Naive thymus-derived CD4-positive, alpha-beta T cell (primary cell): ENCODE results near the gene KIAA0319L. TPM values are rescaled to one million over a fixed set of nuclear protein-coding genes. Genes with fewer than 3 reads are reported as not detected.

Source experiments
- ATAC-seq: fragments of 150-1000 bp; cut with Tn5 transposase; 2 replicates; pipeline ENCODE4 v1.10.0; 2021; ENCODE audit warnings: mild to moderate bottlenecking, moderate library complexity
- CTCF ChIA-PET: fragments of 350-600 bp; sonication (Branson Sonifier 250); formaldehyde crosslinking; loops from one replicate; lab custom pipeline; 2021; ENCODE audit warnings: antibody characterized with exemption; lab: Charles Lee
- POLR2A ChIA-PET: fragments of 350-600 bp; sonication (Branson Sonifier 250); formaldehyde crosslinking; loops from one replicate; lab custom pipeline; 2021; ENCODE audit warnings: antibody characterized with exemption, inconsistent platforms; lab: Charles Lee
- DNase-seq, 9 donors: peaks; one replicate each; pipeline versions ENCODE4 v3.0.0 to v3.0.0-alpha.2; 2020 to 2022; ENCODE audit warnings: mixed read lengths in 1 of 9
- H3K27ac ChIP-seq: one replicate; pipeline ENCODE4 v1.7.0; 2013; ENCODE audit warnings: mild to moderate bottlenecking, low read depth, low read length, moderate library complexity
- H3K27me3 ChIP-seq, 2 donors: one replicate each; pipeline ENCODE4 v1.7.0; 2013; ENCODE audit warnings: low read length in 2 of 2, mild to moderate bottlenecking in 2 of 2, moderate library complexity in 2 of 2; ENCODE audit not compliant: control insufficient read depth in 2 of 2, insufficient read depth in 2 of 2
- H3K36me3 ChIP-seq, 3 experiments: 1 replicate in 2 of 3; 2 replicates in 1 of 3; pipeline ENCODE4 v1.7.0; 2013; ENCODE audit warnings: low read length in 3 of 3, mild to moderate bottlenecking in 3 of 3, moderate library complexity in 1 of 3; ENCODE audit not compliant: insufficient read depth in 3 of 3, control insufficient read depth in 2 of 3
- H3K4me1 ChIP-seq, 2 donors: one replicate each; pipeline ENCODE4 v1.7.0; 2013; ENCODE audit warnings: low read length in 2 of 2, mild to moderate bottlenecking in 2 of 2, moderate library complexity in 1 of 2; ENCODE audit not compliant: control insufficient read depth in 2 of 2, insufficient read depth in 2 of 2
- H3K4me3 ChIP-seq: 2 replicates; pipeline ENCODE4 v1.7.0; 2013; ENCODE audit warnings: mild to moderate bottlenecking, low read length
- H3K9me3 ChIP-seq, 3 experiments: 1 replicate in 2 of 3; 2 replicates in 1 of 3; pipeline ENCODE4 v1.7.0; 2013; ENCODE audit warnings: low read length in 3 of 3; ENCODE audit not compliant: control insufficient read depth in 2 of 3
- H3K27ac Mint-ChIP-seq, 9 donors: one replicate each; pipeline ENCODE4 v1.8.0; 2020 to 2022; ENCODE audit warnings: mixed read lengths in 9 of 9, mild to moderate bottlenecking in 8 of 9, moderate library complexity in 5 of 9, inconsistent platforms in 2 of 9
- H3K27me3 Mint-ChIP-seq, 5 donors: one replicate each; pipeline ENCODE4 v1.8.0; 2021 to 2022; ENCODE audit warnings: mixed read lengths in 5 of 5, mild to moderate bottlenecking in 1 of 5
- H3K36me3 Mint-ChIP-seq, 5 donors: one replicate each; pipeline ENCODE4 v1.8.0; 2020 to 2022; ENCODE audit warnings: mixed read lengths in 5 of 5, mild to moderate bottlenecking in 3 of 5, inconsistent platforms in 1 of 5
- H3K4me1 Mint-ChIP-seq, 7 donors: one replicate each; pipeline ENCODE4 v1.8.0; 2020 to 2022; ENCODE audit warnings: mixed read lengths in 7 of 7, mild to moderate bottlenecking in 3 of 7, inconsistent platforms in 1 of 7
- H3K4me3 Mint-ChIP-seq, 10 donors: one replicate each; pipeline ENCODE4 v1.8.0; 2020 to 2022; ENCODE audit warnings: mild to moderate bottlenecking in 10 of 10, mixed read lengths in 10 of 10, moderate library complexity in 6 of 10, inconsistent platforms in 2 of 10
- H3K9me3 Mint-ChIP-seq, 11 donors: one replicate each; pipeline ENCODE4 v1.8.0; 2020 to 2022; ENCODE audit warnings: mixed read lengths in 11 of 11, mild to moderate bottlenecking in 4 of 11, inconsistent platforms in 1 of 11, moderate library complexity in 1 of 11
- intact Hi-C, 2 donors: fragments of 100-400 bp; cut with micrococcal nuclease; formaldehyde crosslinking; loops; one replicate each; pipeline ENCODE4 v1.15.1; 2023
- polyA plus RNA-seq, 2 donors: library from polyadenylated mRNA; unstranded; fragments of 300-500 nt; fragmentation: Illumina TruSeq; gene quantifications; one replicate each; pipeline ENCODE4 v1.2.3, GENCODE V29; 2021
- total RNA-seq, 6 experiments: library from RNA in 5 of 6; stranded (reverse) in 5 of 6; gene quantifications; 1 replicate in 5 of 6; 2 replicates in 1 of 6; pipeline ENCODE4 v1.2.3 and lab custom pipeline; 2021 to 2026

KIAA0319L gene
- total and polyA plus RNA-seq, 7 experiments from 2014 or later: 22.2 to 79.7 (median 63.5) TPM

- Histone ChIP-seq H3K27me3 (no peaks in the 10 kb centered on the region), H3K36me3 (peaks cover 14 to 42% (median 14%) of the 10 kb centered on the region in 3 experiments), H3K4me1 (peaks cover 15 to 19% of the 10 kb centered on the region in 2 donors), H3K4me3 (no peak overlapping the region), H3K27ac (peak overlapping the region; percentile 34), H3K9me3 (no peaks in the 10 kb centered on the region)
- Mint-ChIP-seq H3K4me3 (peak overlapping the region in 8 of 10 donors; percentile 7 to 64 (median 52)), H3K4me1 (peaks cover 24 to 38% (median 31%) of the 10 kb centered on the region in 7 donors), H3K9me3 (no peaks in the 10 kb centered on the region), H3K36me3 (peaks cover 3 to 39% (median 22%) of the 10 kb centered on the region in 5 donors), H3K27ac (peak overlapping the region; percentile 51 to 90 (median 78)), H3K27me3 (no peaks in the 10 kb centered on the region)
- ATAC-seq (peak; percentile 37), DNase-seq (peak in 4 of 9 donors; percentile 9 to 18 (median 12))
- intact Hi-C loops: loop anchor here (5.0 kb wide), 3 partner anchors 260 to 320 kb away; partner anchors contain the start of genes C1orf216 (in 1 of the 2) and SFPQ (in 1 of the 2)
- ChIA-PET CTCF (interaction anchor here (0.6 to 7.0 kb wide), 24 partner anchors 9 to 492 kb away, joined by 3 to 97 read pairs (median 6); partner anchors contain the start of genes KIAA0319L and NCDN), POLR2A (interaction anchor here (0.6 to 3.3 kb wide), 11 partner anchors 31 to 317 kb away, joined by 3 to 21 read pairs (median 3); partner anchors contain the start of genes CLSPN, KIAA0319L and NCDN)
Measured at GRCh38 chr1:35452106-35452774, 105.0 kb downstream of the KIAA0319L start.

- H3K27ac ChIP-seq: peak overlapping the region; percentile 34
- H3K27me3 ChIP-seq: no peaks in the 10 kb centered on the region
- peak overlapping the region in 9 of 10 donors; percentile 14 to 86 (median 55) for H3K4me3 Mint-ChIP-seq
- ATAC-seq (peak; percentile 89), DNase-seq (peak; percentile 44 to 79 (median 68))
- peaks cover 24 to 38% (median 31%) of the 10 kb centered on the region in 7 donors for H3K4me1 Mint-ChIP-seq
- H3K27me3 Mint-ChIP-seq: no peaks in the 10 kb centered on the region
- intact Hi-C loops: loop anchor here (1.0 to 5.0 kb wide), 10 partner anchors 56 to 323 kb away; partner anchors contain the start of genes C1orf216 (in 1 of the 2) and SFPQ (in 1 of the 2)
- peaks cover 3 to 39% (median 22%) of the 10 kb centered on the region in 5 donors for H3K36me3 Mint-ChIP-seq
- no peaks in the 10 kb centered on the region for H3K9me3 ChIP-seq
- peaks cover 12 to 19% of the 10 kb centered on the region in 2 donors for H3K4me1 ChIP-seq
- CTCF ChIA-PET: interaction anchor here (0.6 to 7.0 kb wide), 32 partner anchors 8 to 506 kb away, joined by 3 to 97 read pairs (median 5); partner anchors contain the start of genes KIAA0319L and NCDN
- peaks cover 14 to 44% (median 22%) of the 10 kb centered on the region in 3 experiments for H3K36me3 ChIP-seq
- POLR2A ChIA-PET: interaction anchor here (0.6 to 3.3 kb wide), 11 partner anchors 32 to 318 kb away, joined by 3 to 21 read pairs (median 5); partner anchors contain the start of genes CLSPN, KIAA0319L and NCDN
- peak overlapping the region; percentile 31 to 94 (median 77) for H3K27ac Mint-ChIP-seq
- H3K9me3 Mint-ChIP-seq: no peaks in the 10 kb centered on the region
- H3K4me3 ChIP-seq: no peak overlapping the region
Measured at GRCh38 chr1:35451125-35451528, 106.1 kb downstream of the KIAA0319L start.

- CTCF ChIA-PET: interaction anchor here (0.7 to 7.0 kb wide), 11 partner anchors 9 to 326 kb away, joined by 3 to 97 read pairs (median 6); no protein-coding TSS in a partner anchor
- H3K36me3 ChIP-seq: peaks cover 17 to 46% (median 22%) of the 10 kb centered on the region in 3 experiments
- H3K4me1 ChIP-seq: peaks cover 12 to 19% of the 10 kb centered on the region in 2 donors
- no peak for DNase-seq
- peak overlapping the region in 2 of 9 donors; percentile 30 to 42 for H3K27ac Mint-ChIP-seq
- H3K9me3 Mint-ChIP-seq: no peaks in the 10 kb centered on the region
- no peaks in the 10 kb centered on the region for H3K9me3 ChIP-seq
- H3K27me3 ChIP-seq: no peaks in the 10 kb centered on the region
- H3K4me1 Mint-ChIP-seq: peaks cover 24 to 39% (median 32%) of the 10 kb centered on the region in 7 donors
- no peak overlapping the region for H3K4me3 ChIP-seq
- POLR2A ChIA-PET: interaction anchor here (0.9 to 3.2 kb wide), 4 partner anchors 88 to 115 kb away, joined by 3 to 9 read pairs (median 4); no protein-coding TSS in a partner anchor
- no peak for ATAC-seq
- no peaks in the 10 kb centered on the region for H3K27me3 Mint-ChIP-seq
- no peak overlapping the region for H3K27ac ChIP-seq
- peaks cover 3 to 35% (median 12%) of the 10 kb centered on the region in 5 donors for H3K36me3 Mint-ChIP-seq
- no peak overlapping the region for H3K4me3 Mint-ChIP-seq
- intact Hi-C loops: loop anchor here (2.0 to 5.0 kb wide), 5 partner anchors 57 to 323 kb away; partner anchors contain the start of genes C1orf216 (in 1 of the 2) and SFPQ (in 1 of the 2)
Measured at GRCh38 chr1:35449334-35450008, 107.7 kb downstream of the KIAA0319L start.

GRCh38 chr1:35448344-35448801, 108.8 kb downstream of the KIAA0319L start:
- CTCF ChIA-PET: interaction anchor here (0.6 to 7.0 kb wide), 4 partner anchors 97 to 321 kb away, joined by 3 to 97 read pairs (median 27); partner anchors contain the start of gene CLSPN
- Histone ChIP-seq H3K4me3 (no peak overlapping the region), H3K27me3 (no peaks in the 10 kb centered on the region), H3K36me3 (peaks cover 17 to 47% (median 28%) of the 10 kb centered on the region in 3 experiments), H3K9me3 (no peaks in the 10 kb centered on the region), H3K27ac (no peak overlapping the region), H3K4me1 (peaks cover 12 to 19% of the 10 kb centered on the region in 2 donors)
- H3K4me3 Mint-ChIP-seq: no peak overlapping the region
- no peaks in the 10 kb centered on the region for H3K9me3 Mint-ChIP-seq
- ATAC-seq (no peak), DNase-seq (no peak)
- intact Hi-C loops: no loop called here
- peaks cover 5 to 35% (median 13%) of the 10 kb centered on the region in 5 donors for H3K36me3 Mint-ChIP-seq
- H3K4me1 Mint-ChIP-seq: peaks cover 24 to 39% (median 34%) of the 10 kb centered on the region in 7 donors
- POLR2A ChIA-PET: interaction anchor here (0.7 to 1.1 kb wide), 4 partner anchors 89 to 120 kb away, joined by 3 to 5 read pairs (median 3); no protein-coding TSS in a partner anchor
- no peak overlapping the region for H3K27ac Mint-ChIP-seq
- no peaks in the 10 kb centered on the region for H3K27me3 Mint-ChIP-seq

- POLR2A ChIA-PET: interaction anchor here (0.7 kb wide), 1 partner anchor 192 kb away, joined by 3 read pairs; no protein-coding TSS in a partner anchor
- peaks cover 17 to 54% (median 28%) of the 10 kb centered on the region in 3 experiments for H3K36me3 ChIP-seq
- DNase-seq: no peak
- CTCF ChIA-PET: interaction anchor here (0.8 to 7.0 kb wide), 3 partner anchors 119 to 322 kb away, joined by 3 to 97 read pairs (median 3); partner anchors contain the start of gene CLSPN
- ATAC-seq: no peak
- H3K9me3 ChIP-seq: no peaks in the 10 kb centered on the region
- H3K27ac ChIP-seq: no peak overlapping the region
- intact Hi-C loops: no loop called here
- peak overlapping the region in 5 of 9 donors; percentile 14 to 60 (median 26) for H3K27ac Mint-ChIP-seq
- peaks cover 5 to 41% (median 15%) of the 10 kb centered on the region in 5 donors for H3K36me3 Mint-ChIP-seq
- H3K9me3 Mint-ChIP-seq: no peaks in the 10 kb centered on the region
- no peak overlapping the region for H3K4me3 Mint-ChIP-seq
- peaks cover 9 to 12% of the 10 kb centered on the region in 2 donors for H3K4me1 ChIP-seq
- H3K4me3 ChIP-seq: no peak overlapping the region
- peaks cover 16 to 39% (median 31%) of the 10 kb centered on the region in 7 donors for H3K4me1 Mint-ChIP-seq
- H3K27me3 Mint-ChIP-seq: no peaks in the 10 kb centered on the region
- H3K27me3 ChIP-seq: no peaks in the 10 kb centered on the region
Measured at GRCh38 chr1:35447278-35447677, 109.9 kb downstream of the KIAA0319L start.
